GM21529 (cell line): Measurements from ENCODE around the gene OLFML2A.

Experiments
- ATAC-seq: cut with Tn5 transposase; IDR thresholded peaks from one replicate; pipeline ENCODE4 v1.9.1; 2021; ENCODE audit not compliant: unreplicated experiment

OLFML2A gene

GRCh38 chr9:124852121-124852828, 75.3 kb downstream of the OLFML2A start:
- ATAC-seq, result no peak

GRCh38 chr9:124852829-124853531, 76.0 kb downstream of the OLFML2A start, which contains the start of gene WDR38:
TSS of gene WDR38 (plus strand) at chr9:124853460. CDS start at chr9:124853532, 72 bp downstream.
- ATAC-seq, result peak; percentile 73

DNA sequence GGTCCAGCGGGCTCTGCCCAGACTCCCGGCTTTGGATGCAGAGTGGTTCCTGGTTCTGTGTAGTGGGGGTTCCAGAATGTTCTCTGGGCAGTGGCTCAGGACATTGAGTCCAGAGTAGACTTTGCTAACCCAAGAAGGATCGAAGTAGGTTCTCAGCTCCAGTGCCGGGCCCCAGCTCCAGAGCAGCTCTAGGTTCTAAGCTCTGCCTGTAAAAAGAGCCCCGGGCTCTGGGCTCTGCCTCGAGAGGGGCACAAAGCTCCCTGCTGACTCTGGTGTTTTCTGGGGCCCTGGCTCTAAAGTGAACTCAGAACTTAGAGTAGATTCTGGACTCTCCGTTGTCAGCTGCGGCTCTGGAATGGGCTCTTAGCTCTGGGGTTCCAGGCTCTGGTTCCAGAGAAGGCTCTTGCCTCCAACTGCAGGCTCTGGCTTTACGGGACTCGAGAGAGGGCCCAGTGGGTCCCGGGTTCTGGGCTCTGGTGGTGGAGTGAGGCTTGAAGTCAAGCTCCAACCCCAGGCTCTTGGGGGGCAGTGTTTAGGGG, 76.7 kb downstream of the OLFML2A start:
- no peak for ATAC-seq

DNA sequence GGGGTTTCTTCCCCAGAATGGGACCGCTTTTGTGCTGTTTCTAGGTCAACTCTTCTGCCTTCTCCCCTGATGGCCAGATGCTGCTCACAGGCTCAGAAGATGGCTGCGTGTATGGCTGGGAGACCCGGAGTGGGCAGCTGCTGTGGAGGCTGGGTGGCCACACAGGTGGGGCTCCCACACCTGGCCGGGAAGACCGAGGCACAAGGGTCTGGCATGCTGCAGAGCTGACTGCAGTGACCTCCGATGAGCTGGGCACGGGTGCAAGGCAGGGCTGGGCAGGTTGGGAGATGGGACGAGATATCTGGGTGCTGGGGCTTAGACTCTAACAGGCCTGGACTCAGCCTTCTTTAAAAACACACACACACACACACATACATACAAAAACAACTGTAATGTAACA, 77.2 kb downstream of the OLFML2A start:
- no peak for ATAC-seq

DNA sequence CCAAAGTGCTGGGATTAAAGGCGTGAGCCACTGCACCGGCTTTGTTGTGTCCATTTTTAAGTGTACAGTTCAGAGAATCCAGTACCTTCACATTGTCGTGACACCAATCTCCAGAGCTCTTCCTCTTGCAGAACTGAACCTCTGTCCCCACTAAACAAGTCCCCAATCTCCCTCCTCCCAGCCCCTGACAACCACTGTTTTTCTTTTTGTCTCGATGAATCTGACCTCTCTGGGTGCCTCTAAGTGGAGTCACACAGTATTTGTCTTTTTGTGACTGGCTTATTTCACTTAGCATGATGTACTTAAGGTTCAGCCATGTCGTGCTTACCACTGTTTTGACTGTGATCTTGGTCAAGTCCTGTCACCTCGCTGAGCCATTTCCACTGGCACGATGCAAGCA, 77.9 kb downstream of the OLFML2A start:
- ATAC-seq, result no peak

GRCh38 chr9:124855566-124855943, 78.6 kb downstream of the OLFML2A start:
- ATAC-seq, result no peak

GRCh38 chr9:124855944-124856765, 79.2 kb downstream of the OLFML2A start:
- no peak for ATAC-seq

DNA sequence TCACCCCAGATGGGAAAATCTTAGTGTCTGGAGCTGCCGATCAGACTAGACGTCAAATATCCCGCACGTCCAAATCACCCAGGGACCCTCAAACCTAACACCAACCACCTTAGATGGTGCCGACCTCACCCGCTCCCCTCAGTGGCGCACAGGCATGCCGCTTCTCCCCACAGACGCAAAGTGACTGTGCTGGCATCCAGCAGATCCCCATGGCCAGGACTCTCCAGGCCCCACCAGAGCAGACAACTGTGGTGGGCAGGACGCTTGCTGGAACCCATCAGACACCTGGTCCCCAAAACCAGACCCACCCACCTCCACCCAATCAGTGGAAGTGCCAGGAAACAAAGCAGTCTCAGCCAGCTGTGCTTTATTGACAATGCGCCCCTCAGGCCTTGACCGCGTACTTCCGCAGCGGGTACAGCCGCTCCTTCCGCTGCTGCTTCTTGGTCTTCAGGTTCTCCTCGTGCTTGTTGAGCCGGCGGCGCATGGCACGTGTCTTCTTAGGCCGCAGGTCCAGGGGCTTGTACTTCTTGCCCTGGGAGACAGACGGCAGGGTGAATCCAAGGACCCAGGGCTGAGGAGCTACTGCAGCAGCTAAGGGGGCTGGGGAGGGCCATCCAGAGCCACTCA, 80.7 kb downstream of the OLFML2A start:
- no peak for ATAC-seq

GRCh38 chr9:124858330-124859046, 81.6 kb downstream of the OLFML2A start:
- no peak for ATAC-seq

DNA sequence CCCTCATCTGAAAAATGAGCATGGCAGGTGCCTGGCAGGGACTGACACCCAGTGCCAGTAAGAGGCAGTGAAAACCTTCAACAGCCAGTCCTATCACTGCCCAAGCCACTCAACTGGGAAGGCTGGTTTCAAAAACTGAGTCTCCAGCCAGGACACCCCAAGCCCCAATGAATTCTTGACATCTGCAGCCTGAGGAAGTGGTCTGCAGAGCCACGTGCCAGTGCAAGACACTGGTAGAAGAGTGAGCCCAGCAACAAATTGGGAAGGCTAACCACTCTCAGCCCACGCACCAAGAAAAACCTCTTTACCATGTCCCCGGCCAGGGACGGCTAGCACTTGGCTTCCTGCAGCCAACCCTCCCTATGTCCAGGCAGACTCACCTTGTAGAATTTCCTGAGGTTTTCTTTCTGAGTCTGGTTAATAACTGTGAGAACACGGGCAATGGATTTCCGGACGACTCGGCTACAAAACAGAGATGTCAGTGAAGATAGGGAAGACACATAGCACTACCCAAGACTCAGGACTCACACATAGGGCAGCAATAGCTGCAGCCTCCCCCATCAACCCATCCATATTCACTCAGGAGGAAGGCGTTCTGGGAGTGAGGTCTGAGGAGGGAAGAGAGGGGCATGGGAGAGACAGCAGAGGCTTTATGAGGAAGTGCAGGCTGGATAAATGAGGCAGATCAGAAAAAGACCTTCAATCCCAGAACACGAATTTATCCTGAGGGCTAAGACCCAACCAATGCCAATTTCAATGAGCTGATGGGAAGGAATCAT, 83.1 kb downstream of the OLFML2A start:
- no peak for ATAC-seq

DNA sequence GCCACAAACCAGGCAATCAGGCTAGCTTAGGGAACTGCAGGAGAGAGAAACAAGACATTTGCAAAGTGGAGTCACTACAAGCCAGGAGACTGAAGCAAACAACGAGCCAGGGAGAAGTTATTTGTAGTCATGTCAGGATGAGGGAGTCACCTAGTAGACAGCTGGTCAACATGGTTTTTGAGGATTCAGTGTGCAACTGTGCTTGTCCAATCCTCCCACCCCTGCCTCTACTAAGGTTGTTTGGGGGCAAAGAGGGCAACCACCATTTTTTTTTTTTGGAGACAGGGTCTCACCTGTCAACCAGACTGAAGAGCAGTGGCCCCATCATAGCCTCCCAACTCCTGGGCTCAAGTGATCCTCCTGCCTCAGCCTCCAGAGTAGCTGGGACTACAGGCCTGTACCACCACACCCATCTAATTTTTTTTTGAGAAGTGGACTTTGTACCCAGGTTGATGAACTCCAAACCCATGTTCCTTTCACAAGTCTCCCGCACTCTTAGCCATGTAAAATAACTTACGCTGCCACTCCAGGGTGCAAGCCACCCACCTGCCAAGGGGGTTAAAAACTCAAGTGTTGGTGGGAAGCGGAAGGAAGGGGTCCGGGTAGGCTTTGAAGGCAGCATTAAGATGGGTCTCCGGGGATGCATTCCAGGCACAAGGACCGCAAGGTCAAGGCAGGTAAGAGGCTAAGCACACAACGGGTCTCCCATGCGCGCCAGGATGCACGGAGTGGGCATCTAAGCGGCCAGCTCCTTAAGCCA, 83.8 kb downstream of the OLFML2A start:
- ATAC-seq, result no peak

- ATAC-seq, result peak; percentile 89
Observed at GRCh38 chr9:124861342-124862229, 84.7 kb downstream of the OLFML2A start, which contains the start of the genes ARPC5L and RPL35. TSS of gene ARPC5L (plus strand) at chr9:124862130. CDS start at chr9:124869291, 7,161 bp downstream. TSS of gene RPL35 (minus strand) at chr9:124861957. CDS start at chr9:124861912, 45 bp downstream.

- no peak for ATAC-seq
Observed at GRCh38 chr9:124863371-124863871, 86.5 kb downstream of the OLFML2A start.
